MM.1S (cell line): Measurements from ENCODE around the gene NFIX.

Source experiments
- DNase-seq: peaks from one replicate; pipeline ENCODE4 v3.0.0-alpha.2; 2015
- H2AFZ ChIP-seq: fragments of 300-600 bp; sonication (generic); 2 replicates; pipeline ENCODE4 v1.6.0; 2016; ENCODE audit warnings: antibody characterized with exemption, low read length
- H3F3A ChIP-seq: fragments of 300-600 bp; sonication (generic); 2 replicates; pipeline ENCODE4 v1.6.1; 2016; ENCODE audit warnings: mild to moderate bottlenecking, antibody characterized with exemption, low read length, moderate library complexity, mixed read lengths; ENCODE audit not compliant: insufficient read depth
- H3K27ac ChIP-seq: fragments of 300-600 bp; sonication (generic); 2 replicates; pipeline ENCODE4 v1.5.1; 2016; ENCODE audit warnings: mild to moderate bottlenecking, low read length
- H3K27me3 ChIP-seq: fragments of 300-600 bp; sonication (generic); replicated peaks from 2 replicates; pipeline ENCODE4 v1.6.0; 2016; ENCODE audit warnings: low read length; ENCODE audit not compliant: insufficient read depth
- H3K36me3 ChIP-seq: fragments of 300-600 bp; sonication (generic); replicated peaks from 2 replicates; pipeline ENCODE4 v1.6.1; 2016; ENCODE audit warnings: mild to moderate bottlenecking, low read length, mixed read lengths; ENCODE audit not compliant: insufficient read depth
- H3K4me1 ChIP-seq: fragments of 300-600 bp; sonication (generic); 2 replicates; pipeline ENCODE4 v1.6.1; 2016; ENCODE audit warnings: low read length, mixed read lengths
- H3K4me2 ChIP-seq: fragments of 300-600 bp; sonication (generic); 2 replicates; pipeline ENCODE4 v1.6.0; 2016; ENCODE audit warnings: low read depth, low read length
- H3K4me3 ChIP-seq: fragments of 300-600 bp; sonication (generic); 2 replicates; pipeline ENCODE4 v1.5.1; 2016; ENCODE audit warnings: low read length, mixed read lengths
- H3K79me2 ChIP-seq: fragments of 300-600 bp; sonication (generic); 2 replicates; pipeline ENCODE4 v1.6.1; 2016; ENCODE audit warnings: mixed run types, low read length, mixed read lengths
- H3K9ac ChIP-seq: fragments of 300-600 bp; sonication (generic); 2 replicates; pipeline ENCODE4 v1.6.1; 2016; ENCODE audit warnings: low read length, mixed read lengths
- H3K9me2 ChIP-seq: fragments of 300-600 bp; sonication (generic); replicated peaks from 2 replicates; pipeline ENCODE4 v1.6.1; 2016; ENCODE audit warnings: mild to moderate bottlenecking, low read length, mixed read lengths; ENCODE audit not compliant: insufficient read depth
- H3K9me3 ChIP-seq: fragments of 300-600 bp; sonication (generic); replicated peaks from 2 replicates; pipeline ENCODE4 v1.6.1; 2016; ENCODE audit warnings: mild to moderate bottlenecking, low read length, mixed read lengths; ENCODE audit not compliant: insufficient read depth
- H4K20me1 ChIP-seq: fragments of 300-600 bp; sonication (generic); 2 replicates; pipeline ENCODE4 v1.6.1; 2016; ENCODE audit warnings: mild to moderate bottlenecking, low read length, moderate library complexity, mixed read lengths; ENCODE audit not compliant: insufficient read depth
- EZH2 ChIP-seq: fragments of 300-600 bp; sonication (generic); optimal IDR thresholded peaks from 2 replicates; pipeline ENCODE3; 2017; ENCODE audit warnings: low read depth, mild to moderate bottlenecking, antibody characterized with exemption, low read length, mixed read lengths
- EZH2phosphoT487 ChIP-seq: fragments of 300-600 bp; sonication (generic); IDR thresholded peaks from 2 replicates; pipeline ENCODE4 v1.6.1; 2018; ENCODE audit warnings: antibody characterized with exemption, low read length
- TF ChIP-seq, protein P1 (sequence below): fragments of 300-600 bp; sonication (generic); IDR thresholded peaks from 2 replicates; pipeline ENCODE4 v1.5.1; 2016; ENCODE audit warnings: antibody characterized with exemption, low read length, mixed read lengths

NFIX gene

DNA sequence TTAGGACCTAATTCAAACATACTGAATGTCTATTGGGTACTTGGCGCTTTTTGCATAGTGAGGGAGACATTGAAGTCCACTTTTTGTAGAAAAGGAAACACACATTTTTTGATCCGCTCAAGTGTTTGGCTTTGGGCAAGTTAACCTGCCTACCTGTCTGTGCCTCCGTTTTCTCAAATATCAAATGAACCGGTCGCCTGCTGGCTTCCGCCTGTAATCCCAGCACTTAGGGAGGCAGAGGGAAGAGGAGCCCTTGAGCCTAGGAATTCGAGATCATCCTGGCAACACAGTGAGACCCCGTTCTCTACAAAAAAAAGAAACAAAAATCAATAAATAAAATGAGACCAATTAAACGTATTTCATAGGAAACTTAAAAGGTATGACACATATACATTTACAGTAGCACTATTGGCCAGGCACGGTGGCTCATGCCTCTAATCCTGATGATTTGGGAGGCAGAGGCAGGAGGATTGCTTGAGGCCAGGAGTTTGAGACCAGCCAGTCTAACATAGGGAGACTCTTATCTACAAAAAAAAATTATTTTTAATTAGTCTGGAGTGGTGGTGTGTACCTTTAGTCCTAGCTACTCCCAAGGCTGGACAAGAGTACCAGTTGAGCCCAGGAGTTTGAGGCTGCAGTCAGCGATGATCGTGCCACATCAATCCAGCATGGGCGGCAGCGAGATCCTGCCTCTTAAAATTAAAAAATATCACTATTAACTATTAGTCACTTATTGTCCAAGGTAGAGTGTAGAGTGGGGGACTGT is 48.4 kb upstream of the NFIX start:
- no peak overlapping the region for H2AFZ ChIP-seq
- peak overlapping the region; percentile 88 for H3K4me2 ChIP-seq
- no peak overlapping the region for H3K27ac ChIP-seq
- no peak for DNase-seq
- H3K9me2 ChIP-seq, result no peaks in the 10 kb centered on the region
- H3K9ac ChIP-seq, result peak overlapping the region; percentile 83
- no peaks in the 10 kb centered on the region for H3K27me3 ChIP-seq
- peak overlapping the region; percentile 86 for H3K4me3 ChIP-seq
- no peaks in the 10 kb centered on the region; the same call in 1 of the 2 replicates for H4K20me1 ChIP-seq
- H3K79me2 ChIP-seq, result peaks cover 63% of the 10 kb centered on the region
- TF ChIP-seq EZH2phosphoT487 (no peak), EZH2 (no peak)
- TF ChIP-seq, protein P1, sequence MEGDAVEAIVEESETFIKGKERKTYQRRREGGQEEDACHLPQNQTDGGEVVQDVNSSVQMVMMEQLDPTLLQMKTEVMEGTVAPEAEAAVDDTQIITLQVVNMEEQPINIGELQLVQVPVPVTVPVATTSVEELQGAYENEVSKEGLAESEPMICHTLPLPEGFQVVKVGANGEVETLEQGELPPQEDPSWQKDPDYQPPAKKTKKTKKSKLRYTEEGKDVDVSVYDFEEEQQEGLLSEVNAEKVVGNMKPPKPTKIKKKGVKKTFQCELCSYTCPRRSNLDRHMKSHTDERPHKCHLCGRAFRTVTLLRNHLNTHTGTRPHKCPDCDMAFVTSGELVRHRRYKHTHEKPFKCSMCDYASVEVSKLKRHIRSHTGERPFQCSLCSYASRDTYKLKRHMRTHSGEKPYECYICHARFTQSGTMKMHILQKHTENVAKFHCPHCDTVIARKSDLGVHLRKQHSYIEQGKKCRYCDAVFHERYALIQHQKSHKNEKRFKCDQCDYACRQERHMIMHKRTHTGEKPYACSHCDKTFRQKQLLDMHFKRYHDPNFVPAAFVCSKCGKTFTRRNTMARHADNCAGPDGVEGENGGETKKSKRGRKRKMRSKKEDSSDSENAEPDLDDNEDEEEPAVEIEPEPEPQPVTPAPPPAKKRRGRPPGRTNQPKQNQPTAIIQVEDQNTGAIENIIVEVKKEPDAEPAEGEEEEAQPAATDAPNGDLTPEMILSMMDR, result no peak
- H3K4me1 ChIP-seq, result peaks cover 16% of the 10 kb centered on the region
- no peaks in the 10 kb centered on the region for H3K9me3 ChIP-seq
- H3F3A ChIP-seq, result peaks cover 44% of the 10 kb centered on the region
- peaks cover 20% of the 10 kb centered on the region for H3K36me3 ChIP-seq

DNA sequence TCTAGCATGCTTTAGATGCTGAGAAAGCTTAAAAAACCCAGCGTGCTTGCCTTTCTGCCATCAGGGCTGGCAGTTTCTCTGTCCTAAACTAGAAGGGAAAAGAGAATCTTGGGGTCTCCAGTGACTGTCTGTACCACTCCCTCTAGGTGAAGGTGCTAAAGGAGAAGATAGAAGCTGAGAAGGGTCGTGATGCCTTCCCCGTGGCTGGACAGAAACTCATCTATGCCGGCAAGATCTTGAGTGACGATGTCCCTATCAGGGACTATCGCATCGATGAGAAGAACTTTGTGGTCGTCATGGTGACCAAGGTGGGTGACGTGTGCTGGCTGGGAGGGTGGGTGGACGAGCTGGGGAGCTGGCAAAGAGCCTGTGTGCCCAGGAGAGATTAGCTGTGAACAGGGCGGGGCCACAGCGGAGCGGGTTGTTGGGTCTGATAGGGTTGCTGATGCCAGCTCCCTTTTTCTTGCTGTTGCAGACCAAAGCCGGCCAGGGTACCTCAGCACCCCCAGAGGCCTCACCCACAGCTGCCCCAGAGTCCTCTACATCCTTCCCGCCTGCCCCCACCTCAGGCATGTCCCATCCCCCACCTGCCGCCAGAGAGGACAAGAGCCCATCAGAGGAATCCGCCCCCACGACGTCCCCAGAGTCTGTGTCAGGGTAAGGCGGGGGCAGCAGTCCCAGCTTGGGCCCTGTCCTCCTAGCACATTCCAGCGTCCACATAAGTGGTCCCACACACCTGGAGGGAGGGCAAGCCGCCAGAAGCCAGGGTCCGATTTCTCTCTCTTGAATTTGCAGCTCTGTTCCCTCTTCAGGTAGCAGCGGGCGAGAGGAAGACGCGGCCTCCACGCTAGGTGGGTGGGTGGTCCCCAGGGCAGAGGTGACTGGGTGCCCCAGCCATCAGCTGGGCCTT is 47.3 kb upstream of the NFIX start:
- no peaks in the 10 kb centered on the region for H3K27me3 ChIP-seq
- H3K9me2 ChIP-seq, result no peaks in the 10 kb centered on the region
- peaks cover 67% of the 10 kb centered on the region for H3K79me2 ChIP-seq
- TF ChIP-seq EZH2, result no peak
- TF ChIP-seq EZH2phosphoT487, result no peak
- TF ChIP-seq, protein P1, result no peak
- no peak overlapping the region for H2AFZ ChIP-seq
- DNase-seq, result no peak
- peaks cover 11% of the 10 kb centered on the region for H3K4me1 ChIP-seq
- no peaks in the 10 kb centered on the region for H3K9me3 ChIP-seq
- peaks cover 39% of the 10 kb centered on the region for H3F3A ChIP-seq
- H3K9ac ChIP-seq, result no peak overlapping the region
- no peak overlapping the region for H3K4me2 ChIP-seq
- no peak overlapping the region for H3K4me3 ChIP-seq
- no peak overlapping the region for H3K27ac ChIP-seq
- no peaks in the 10 kb centered on the region; the same call in 1 of the 2 replicates for H4K20me1 ChIP-seq
- peaks cover 22% of the 10 kb centered on the region for H3K36me3 ChIP-seq

DNA sequence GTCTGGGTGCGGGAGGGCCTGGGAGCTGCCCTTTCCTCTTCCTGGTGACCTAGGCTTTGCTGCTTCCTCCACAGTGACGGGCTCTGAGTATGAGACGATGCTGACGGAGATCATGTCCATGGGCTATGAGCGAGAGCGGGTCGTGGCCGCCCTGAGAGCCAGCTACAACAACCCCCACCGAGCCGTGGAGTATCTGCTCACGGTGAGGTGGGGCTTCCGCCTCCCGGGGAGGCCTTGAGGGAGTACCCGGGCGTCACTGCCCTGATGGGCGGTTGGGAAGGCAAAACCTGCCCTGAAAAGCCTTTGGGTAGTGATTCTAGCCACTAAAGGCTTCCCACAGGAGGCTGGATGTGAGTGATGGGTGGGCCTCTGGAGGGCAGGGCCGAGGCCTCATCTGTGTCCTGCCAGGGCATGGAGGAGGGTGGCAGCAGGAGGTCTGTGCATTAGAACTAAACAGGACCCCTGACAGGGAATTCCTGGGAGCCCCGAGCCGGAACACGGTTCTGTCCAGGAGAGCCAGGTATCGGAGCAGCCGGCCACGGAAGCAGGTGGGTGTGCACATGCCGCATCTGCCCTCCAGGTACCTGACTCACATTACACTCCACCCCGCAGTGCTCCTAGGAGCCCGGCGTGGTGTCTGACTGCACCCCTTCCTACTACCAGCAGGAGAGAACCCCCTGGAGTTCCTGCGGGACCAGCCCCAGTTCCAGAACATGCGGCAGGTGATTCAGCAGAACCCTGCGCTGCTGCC is 46.5 kb upstream of the NFIX start:
- H4K20me1 ChIP-seq, result peaks cover 2% of the 10 kb centered on the region; the same call in 1 of the 2 replicates
- H3K27me3 ChIP-seq, result no peaks in the 10 kb centered on the region
- no peak overlapping the region for H3K9ac ChIP-seq
- no peak overlapping the region for H3K27ac ChIP-seq
- H3K9me2 ChIP-seq, result no peaks in the 10 kb centered on the region
- peaks cover 40% of the 10 kb centered on the region for H3F3A ChIP-seq
- no peak for TF ChIP-seq EZH2
- TF ChIP-seq, protein P1, result no peak
- no peak for TF ChIP-seq EZH2phosphoT487
- H3K4me3 ChIP-seq, result no peak overlapping the region
- peaks cover 21% of the 10 kb centered on the region for H3K36me3 ChIP-seq
- H3K79me2 ChIP-seq, result peaks cover 67% of the 10 kb centered on the region
- H3K9me3 ChIP-seq, result no peaks in the 10 kb centered on the region
- peaks cover 7% of the 10 kb centered on the region for H3K4me1 ChIP-seq
- DNase-seq, result no peak
- no peak overlapping the region for H3K4me2 ChIP-seq
- H2AFZ ChIP-seq, result no peak overlapping the region
